Measurements from ENCODE around the gene FAM168B. TPM values are rescaled to one million over a fixed set of nuclear protein-coding genes. Genes with fewer than 3 reads are reported as not detected.

FAM168B gene
- total and polyA plus RNA-seq, 2 of the 13 experiments (the other 11 are each of a cell fraction or from before 2014, with no cell fraction given), result 64.5 to 113 TPM

GRCh38 chr2:131093696-131094462 is 619 bp upstream of the FAM168B start (continued):
- no peak for TF ChIP-seq ZNF484 (CRISPR knock-in tag; IDR thresholded peaks at IDR 0.05; ENCODE audit: borderline replicate concordance, low read depth)
- TF ChIP-seq REL (CRISPR knock-in tag; conservative IDR thresholded peaks at IDR 0.05), result no peak
- TF ChIP-seq TEAD3 (CRISPR knock-in tag; optimal IDR thresholded peaks at IDR 0.05; ENCODE audit: borderline replicate concordance), result peak; percentile 11
- no peak for TF ChIP-seq ZNF331 (CRISPR knock-in tag; IDR thresholded peaks at IDR 0.05)
- TF ChIP-seq ZNF629 (CRISPR knock-in tag; conservative IDR thresholded peaks at IDR 0.05), result no peak
- TF ChIP-seq CENPBD1 (CRISPR knock-in tag; IDR thresholded peaks at IDR 0.05; ENCODE audit: borderline replicate concordance, low read depth), result no peak
- TF ChIP-seq ZNF781 (CRISPR knock-in tag; IDR thresholded peaks at IDR 0.05; ENCODE audit: borderline replicate concordance, not compliant biosample characterization), result no peak
- TF ChIP-seq ZNF34 (CRISPR knock-in tag; IDR thresholded peaks at IDR 0.05; ENCODE audit: borderline replicate concordance), result no peak
- peak; percentile 96 for TF ChIP-seq ZNF460 (CRISPR knock-in tag; IDR thresholded peaks at IDR 0.05; ENCODE audit: borderline replicate concordance)
- no peak for TF ChIP-seq ZFY (CRISPR knock-in tag; IDR thresholded peaks at IDR 0.05)
- TF ChIP-seq, protein P1, sequence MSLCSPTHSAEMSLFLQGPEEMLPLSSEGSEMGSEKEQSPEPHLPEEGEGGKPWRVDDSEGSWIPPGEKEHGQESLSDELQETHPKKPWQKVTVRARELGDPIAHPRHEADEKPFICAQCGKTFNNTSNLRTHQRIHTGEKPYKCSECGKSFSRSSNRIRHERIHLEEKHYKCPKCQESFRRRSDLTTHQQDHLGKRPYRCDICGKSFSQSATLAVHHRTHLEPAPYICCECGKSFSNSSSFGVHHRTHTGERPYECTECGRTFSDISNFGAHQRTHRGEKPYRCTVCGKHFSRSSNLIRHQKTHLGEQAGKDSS (CRISPR knock-in tag; IDR thresholded peaks at IDR 0.05; ENCODE audit: borderline replicate concordance, low read depth), result no peak
- no peak for TF ChIP-seq SRY (CRISPR knock-in tag; IDR thresholded peaks at IDR 0.05)
- no peak for TF ChIP-seq ZBTB7A (CRISPR knock-in tag; IDR thresholded peaks at IDR 0.05)
- no peak for TF ChIP-seq ZNF773 (CRISPR knock-in tag; IDR thresholded peaks at IDR 0.05; ENCODE audit: borderline replicate concordance)
- TF ChIP-seq DRAP1 (CRISPR knock-in tag; IDR thresholded peaks at IDR 0.05), result no peak
- TF ChIP-seq MBD4 (IDR thresholded peaks at IDR 0.05; ENCODE audit: borderline replicate concordance, low read length), result 0 out of 2 replicates have a peak, but pooled peaks have one; percentile 33
- peak; percentile 16; the same call in 1 of the 2 replicates for TF ChIP-seq KAT8 (CRISPR knock-in tag; IDR thresholded peaks at IDR 0.05)
- no peak for TF ChIP-seq ZNF382 (CRISPR knock-in tag; IDR thresholded peaks at IDR 0.05; ENCODE audit: borderline replicate concordance)
- TF ChIP-seq ATM (IDR thresholded peaks at IDR 0.05; ENCODE audit: borderline replicate concordance), result no peak
- no peak for TF ChIP-seq ZNF550 (CRISPR knock-in tag; IDR thresholded peaks at IDR 0.05; ENCODE audit: borderline replicate concordance)
- 0 out of 2 replicates have a peak, but pooled peaks have one; percentile 22 for TF ChIP-seq GLMP (CRISPR knock-in tag; IDR thresholded peaks at IDR 0.05; ENCODE audit: borderline replicate concordance)
- TF ChIP-seq ZNF703 (CRISPR knock-in tag; IDR thresholded peaks at IDR 0.05; ENCODE audit: borderline replicate concordance), result 0 out of 2 replicates have a peak, but pooled peaks have one; percentile 24
- no peak for TF ChIP-seq ZNF570 (CRISPR knock-in tag; IDR thresholded peaks at IDR 0.05; ENCODE audit: borderline replicate concordance)
- no peak for TF ChIP-seq ZNF329 (CRISPR knock-in tag; IDR thresholded peaks at IDR 0.05; ENCODE audit: low read depth)
- TF ChIP-seq SP140L (CRISPR knock-in tag; IDR thresholded peaks at IDR 0.05; ENCODE audit: borderline replicate concordance), result no peak
- TF ChIP-seq, protein P2, sequence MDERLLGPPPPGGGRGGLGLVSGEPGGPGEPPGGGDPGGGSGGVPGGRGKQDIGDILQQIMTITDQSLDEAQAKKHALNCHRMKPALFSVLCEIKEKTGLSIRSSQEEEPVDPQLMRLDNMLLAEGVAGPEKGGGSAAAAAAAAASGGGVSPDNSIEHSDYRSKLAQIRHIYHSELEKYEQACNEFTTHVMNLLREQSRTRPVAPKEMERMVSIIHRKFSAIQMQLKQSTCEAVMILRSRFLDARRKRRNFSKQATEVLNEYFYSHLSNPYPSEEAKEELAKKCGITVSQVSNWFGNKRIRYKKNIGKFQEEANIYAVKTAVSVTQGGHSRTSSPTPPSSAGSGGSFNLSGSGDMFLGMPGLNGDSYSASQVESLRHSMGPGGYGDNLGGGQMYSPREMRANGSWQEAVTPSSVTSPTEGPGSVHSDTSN (CRISPR knock-in tag; IDR thresholded peaks at IDR 0.05), result no peak
- TF ChIP-seq ZSCAN25 (CRISPR knock-in tag; IDR thresholded peaks at IDR 0.05), result no peak

Data from HepG2 (cell line).